ENCODE measurements around the gene TET1.
"Not testable (repeated sequence)": the region's sequence is repeated elsewhere in the genome, so short reads cannot be mapped to it uniquely, and the experiment has no call there.

Gene TET1

GRCh38 chr10:68735119-68735518 is 175.0 kb downstream of the TET1 start:
- no peak for DNase-seq (ENCODE audit: low read depth in 1 of 2, low spot score in 1 of 2)
- no peak overlapping the region for H3K4me3 ChIP-seq (replicated peaks; ENCODE audit: insufficient read depth, low read length)
- H3K27me3 ChIP-seq (ENCODE audit: insufficient read depth, poor library complexity, severe bottlenecking) = no peaks in the 10 kb centered on the region
- TF ChIP-seq, protein P1, sequence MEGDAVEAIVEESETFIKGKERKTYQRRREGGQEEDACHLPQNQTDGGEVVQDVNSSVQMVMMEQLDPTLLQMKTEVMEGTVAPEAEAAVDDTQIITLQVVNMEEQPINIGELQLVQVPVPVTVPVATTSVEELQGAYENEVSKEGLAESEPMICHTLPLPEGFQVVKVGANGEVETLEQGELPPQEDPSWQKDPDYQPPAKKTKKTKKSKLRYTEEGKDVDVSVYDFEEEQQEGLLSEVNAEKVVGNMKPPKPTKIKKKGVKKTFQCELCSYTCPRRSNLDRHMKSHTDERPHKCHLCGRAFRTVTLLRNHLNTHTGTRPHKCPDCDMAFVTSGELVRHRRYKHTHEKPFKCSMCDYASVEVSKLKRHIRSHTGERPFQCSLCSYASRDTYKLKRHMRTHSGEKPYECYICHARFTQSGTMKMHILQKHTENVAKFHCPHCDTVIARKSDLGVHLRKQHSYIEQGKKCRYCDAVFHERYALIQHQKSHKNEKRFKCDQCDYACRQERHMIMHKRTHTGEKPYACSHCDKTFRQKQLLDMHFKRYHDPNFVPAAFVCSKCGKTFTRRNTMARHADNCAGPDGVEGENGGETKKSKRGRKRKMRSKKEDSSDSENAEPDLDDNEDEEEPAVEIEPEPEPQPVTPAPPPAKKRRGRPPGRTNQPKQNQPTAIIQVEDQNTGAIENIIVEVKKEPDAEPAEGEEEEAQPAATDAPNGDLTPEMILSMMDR (IDR thresholded peaks at IDR 0.05; ENCODE audit: insufficient read depth, low read length) = no peak
- no peak for TF ChIP-seq POLR2AphosphoS5 (IDR thresholded peaks at IDR 0.05; ENCODE audit: low read depth)
- no peak for TF ChIP-seq SPI1 (IDR thresholded peaks at IDR 0.05; ENCODE audit: borderline replicate concordance, low read depth)
- no peak for TF ChIP-seq GABPA (IDR thresholded peaks at IDR 0.05; ENCODE audit: low read depth)
- TF ChIP-seq REST (IDR thresholded peaks at IDR 0.05; ENCODE audit: insufficient replicate concordance, low read depth) = no peak
- no peak overlapping the region for H3K27ac ChIP-seq (replicated peaks)

- not testable (repeated sequence) for H3K4me3 ChIP-seq (replicated peaks; ENCODE audit: insufficient read depth, low read length); H3K27ac ChIP-seq (replicated peaks); H3K27me3 ChIP-seq (ENCODE audit: insufficient read depth, poor library complexity, severe bottlenecking); DNase-seq (ENCODE audit: low read depth in 1 of 2, low spot score in 1 of 2)
These were observed 175.6 kb downstream of the TET1 start for GRCh38 chr10:68735739-68736138.

GRCh38 chr10:68740676-68741075 is 180.5 kb downstream of the TET1 start:
- DNase-seq (ENCODE audit: low read depth in 1 of 2, low spot score in 1 of 2); H3K4me3 ChIP-seq (replicated peaks; ENCODE audit: insufficient read depth, low read length); H3K27me3 ChIP-seq (ENCODE audit: insufficient read depth, poor library complexity, severe bottlenecking); H3K27ac ChIP-seq (replicated peaks): not testable (repeated sequence)

GRCh38 chr10:68742397-68742796 is 182.3 kb downstream of the TET1 start:
- H3K27ac ChIP-seq (replicated peaks) = no peak overlapping the region
- TF ChIP-seq, protein P1 (IDR thresholded peaks at IDR 0.05; ENCODE audit: insufficient read depth, low read length) = no peak
- TF ChIP-seq REST (IDR thresholded peaks at IDR 0.05; ENCODE audit: insufficient replicate concordance, low read depth) (no peak), SPI1 (IDR thresholded peaks at IDR 0.05; ENCODE audit: borderline replicate concordance, low read depth) (no peak), GABPA (IDR thresholded peaks at IDR 0.05; ENCODE audit: low read depth) (no peak), POLR2AphosphoS5 (IDR thresholded peaks at IDR 0.05; ENCODE audit: low read depth) (no peak)
- no peaks in the 10 kb centered on the region for H3K27me3 ChIP-seq (ENCODE audit: insufficient read depth, poor library complexity, severe bottlenecking)
- no peak overlapping the region for H3K4me3 ChIP-seq (replicated peaks; ENCODE audit: insufficient read depth, low read length)
- DNase-seq (ENCODE audit: low read depth in 1 of 2, low spot score in 1 of 2) = no peak

All from HL-60 (cell line).